CD8-positive, alpha-beta memory T cell (primary cell): Measurements from ENCODE around the gene RAB11B. TPM values are rescaled to one million over a fixed set of nuclear protein-coding genes. Genes with fewer than 3 reads are reported as not detected.

Source experiments
- CTCF ChIA-PET: fragments of 350-600 bp; sonication (Branson Sonifier 250); formaldehyde crosslinking; loops from one replicate; lab custom pipeline; 2021; ENCODE audit warnings: antibody characterized with exemption; lab: Charles Lee
- POLR2A ChIA-PET: fragments of 350-600 bp; sonication (Branson Sonifier 250); formaldehyde crosslinking; loops from one replicate; lab custom pipeline; 2021; ENCODE audit warnings: antibody characterized with exemption; lab: Charles Lee
- DNase-seq, 5 donors: peaks; one replicate each; pipeline versions ENCODE4 v3.0.0 to v3.0.0-alpha.2; 2020 to 2022; ENCODE audit warnings: mixed read lengths in 1 of 5
- H3K27ac ChIP-seq: one replicate; pipeline ENCODE4 v1.7.0; 2013; ENCODE audit warnings: low read depth, mild to moderate bottlenecking, low read length, moderate library complexity
- H3K27me3 ChIP-seq: 2 replicates; pipeline ENCODE4 v1.7.0; 2013; ENCODE audit warnings: low read length, mild to moderate bottlenecking; ENCODE audit not compliant: insufficient read depth, poor library complexity, severe bottlenecking
- H3K36me3 ChIP-seq: 2 replicates; pipeline ENCODE4 v1.7.0; 2013; ENCODE audit warnings: mild to moderate bottlenecking, low read length, moderate library complexity; ENCODE audit not compliant: insufficient read depth
- H3K4me1 ChIP-seq: 2 replicates; pipeline ENCODE4 v1.7.0; 2013; ENCODE audit warnings: mild to moderate bottlenecking, low read length, moderate library complexity; ENCODE audit not compliant: insufficient read depth
- H3K4me3 ChIP-seq: 2 replicates; pipeline ENCODE4 v1.7.0; 2013; ENCODE audit warnings: mild to moderate bottlenecking, low read length
- H3K9me3 ChIP-seq: 2 replicates; pipeline ENCODE4 v1.7.0; 2013; ENCODE audit warnings: mild to moderate bottlenecking, low read length
- H3K27ac Mint-ChIP-seq, 8 donors: one replicate each; pipeline ENCODE4 v1.8.0; 2020 to 2021; ENCODE audit warnings: mixed read lengths in 8 of 8, mild to moderate bottlenecking in 6 of 8, inconsistent platforms in 3 of 8, moderate library complexity in 3 of 8
- H3K27me3 Mint-ChIP-seq, 2 donors: one replicate each; pipeline ENCODE4 v1.8.0; 2020 to 2021; ENCODE audit warnings: mixed read lengths in 2 of 2, mild to moderate bottlenecking in 1 of 2, moderate library complexity in 1 of 2
- H3K36me3 Mint-ChIP-seq, 3 donors: one replicate each; pipeline ENCODE4 v1.8.0; 2020 to 2021; ENCODE audit warnings: mixed read lengths in 3 of 3, inconsistent platforms in 1 of 3, mild to moderate bottlenecking in 1 of 3
- H3K4me1 Mint-ChIP-seq, 3 donors: one replicate each; pipeline ENCODE4 v1.8.0; 2020 to 2021; ENCODE audit warnings: mixed read lengths in 3 of 3, inconsistent platforms in 1 of 3, mild to moderate bottlenecking in 1 of 3
- H3K4me3 Mint-ChIP-seq, 7 donors: one replicate each; pipeline ENCODE4 v1.8.0; 2020 to 2021; ENCODE audit warnings: mixed read lengths in 7 of 7, mild to moderate bottlenecking in 6 of 7, moderate library complexity in 4 of 7, inconsistent platforms in 2 of 7
- H3K9me3 Mint-ChIP-seq, 5 donors: one replicate each; pipeline ENCODE4 v1.8.0; 2020 to 2022; ENCODE audit warnings: mixed read lengths in 5 of 5, mild to moderate bottlenecking in 3 of 5, moderate library complexity in 2 of 5, inconsistent platforms in 1 of 5
- polyA plus RNA-seq: library from polyadenylated mRNA; unstranded; fragments of 300-500 nt; fragmentation: Illumina TruSeq; gene quantifications from one replicate; pipeline ENCODE4 v1.2.3, GENCODE V29; 2021
- total RNA-seq, 2 experiments: library from RNA; stranded (reverse); gene quantifications; one replicate each; pipeline ENCODE4 v1.2.3, GENCODE V29; 2021

RAB11B gene
- total and polyA plus RNA-seq, 3 experiments from 2014 or later, result 61.7 to 87.4 (median 69.7) TPM

DNA sequence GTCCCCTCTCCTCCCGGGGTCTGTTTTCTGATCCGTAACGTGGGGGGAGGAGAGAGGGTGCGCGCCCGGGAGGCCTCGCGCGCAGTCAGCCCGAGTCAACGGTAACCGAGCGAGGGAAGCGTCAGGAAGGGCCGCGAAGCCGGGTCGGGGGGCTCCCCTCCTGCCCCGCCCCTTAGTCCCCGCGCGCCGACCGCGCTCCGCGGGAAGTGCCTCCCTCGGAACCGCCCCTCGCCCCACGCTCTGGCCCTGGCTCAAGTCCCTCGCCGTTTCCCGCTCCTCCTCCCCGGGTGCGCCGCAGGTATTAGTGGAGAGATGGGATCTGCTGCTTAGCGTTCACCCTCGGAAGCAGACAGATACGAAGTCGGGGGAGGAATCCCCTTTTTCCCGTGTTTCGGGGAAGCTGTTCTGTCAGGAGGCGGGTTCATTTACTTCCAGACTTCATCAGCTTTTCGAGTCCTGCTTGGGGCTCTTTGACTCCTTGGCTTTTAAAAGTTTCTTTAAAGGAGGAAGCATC, 55.4 kb downstream of the RAB11B start:
- Mint-ChIP-seq H3K4me1 (peaks cover 45 to 56% (median 54%) of the 10 kb centered on the region in 3 donors), H3K27me3 (no peaks in the 10 kb centered on the region), H3K36me3 (peaks cover 0 to 40% (median 9%) of the 10 kb centered on the region in 3 donors), H3K4me3 (peak overlapping the region; percentile 84 to 100 (median 93)), H3K27ac (peak overlapping the region; percentile 51 to 98 (median 90)), H3K9me3 (no peaks in the 10 kb centered on the region)
- Histone ChIP-seq H3K4me1 (peaks cover 44% of the 10 kb centered on the region), H3K27me3 (no peaks in the 10 kb centered on the region), H3K9me3 (no peaks in the 10 kb centered on the region), H3K36me3 (peaks cover 7% of the 10 kb centered on the region), H3K4me3 (peak overlapping the region; percentile 83), H3K27ac (peak overlapping the region; percentile 96)
- ChIA-PET CTCF (interaction anchor here (0.8 to 1.7 kb wide), 6 partner anchors 33 to 135 kb away, joined by 3 to 6 read pairs (median 3); partner anchors contain the start of gene MARCHF2), POLR2A (interaction anchor here (1.4 to 3.2 kb wide), 2 partner anchors 16 to 32 kb away, joined by 5 to 16 read pairs; partner anchors contain the start of gene MARCHF2)
- peak; percentile 16 to 63 (median 46) for DNase-seq

- peaks cover 47% of the 10 kb centered on the region for H3K4me1 ChIP-seq
- Mint-ChIP-seq H3K4me3 (peak overlapping the region; percentile 84 to 100 (median 93)), H3K9me3 (no peaks in the 10 kb centered on the region), H3K27me3 (no peaks in the 10 kb centered on the region), H3K27ac (peak overlapping the region; percentile 51 to 98 (median 90)), H3K4me1 (peaks cover 47 to 60% (median 57%) of the 10 kb centered on the region in 3 donors), H3K36me3 (peaks cover 0 to 41% (median 9%) of the 10 kb centered on the region in 3 donors)
- no peaks in the 10 kb centered on the region for H3K27me3 ChIP-seq
- H3K9me3 ChIP-seq, result no peaks in the 10 kb centered on the region
- no peak for DNase-seq
- peak overlapping the region; percentile 96 for H3K27ac ChIP-seq
- H3K4me3 ChIP-seq, result peak overlapping the region; percentile 83
- POLR2A ChIA-PET, result interaction anchor here (0.5 to 3.2 kb wide), 4 partner anchors 16 to 136 kb away, joined by 3 to 16 read pairs (median 4); partner anchors contain the start of genes MARCHF2 and ZNF414
- CTCF ChIA-PET, result interaction anchor here (0.8 to 2.1 kb wide), 7 partner anchors 10 to 135 kb away, joined by 3 to 6 read pairs (median 3); partner anchors contain the start of gene MARCHF2
- peaks cover 7% of the 10 kb centered on the region for H3K36me3 ChIP-seq
Observed at GRCh38 chr19:8446061-8446709, 56.0 kb downstream of the RAB11B start.

DNA sequence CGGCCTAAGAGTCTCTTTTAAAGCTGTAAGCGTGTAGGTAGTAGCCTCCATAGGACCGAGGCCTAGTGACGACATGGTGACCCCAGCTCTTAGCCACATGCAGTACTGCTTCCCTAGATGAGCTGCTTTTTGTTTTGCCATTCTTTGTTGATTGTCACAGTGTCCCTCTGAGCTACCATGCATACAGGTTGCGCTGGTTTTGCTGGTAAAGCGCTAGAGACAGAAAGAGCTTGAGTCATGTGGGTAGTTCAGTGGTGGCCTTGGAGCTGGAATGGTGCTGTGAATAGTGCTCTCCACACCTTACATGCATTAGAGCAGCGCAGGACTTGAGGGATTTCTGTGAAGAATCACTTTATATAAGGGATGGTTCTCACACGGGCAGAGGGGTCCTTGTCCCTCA, 59.7 kb downstream of the RAB11B start:
- no peak for DNase-seq
- Histone ChIP-seq H3K9me3 (no peaks in the 10 kb centered on the region), H3K4me1 (peaks cover 83% of the 10 kb centered on the region), H3K27ac (no peak overlapping the region), H3K27me3 (no peaks in the 10 kb centered on the region), H3K36me3 (peaks cover 22% of the 10 kb centered on the region), H3K4me3 (no peak overlapping the region)
- peaks cover 73 to 90% (median 83%) of the 10 kb centered on the region in 3 donors for H3K4me1 Mint-ChIP-seq
- no peaks in the 10 kb centered on the region for H3K27me3 Mint-ChIP-seq
- POLR2A ChIA-PET, result no interaction called here
- CTCF ChIA-PET, result interaction anchor here (0.6 to 4.5 kb wide), 3 partner anchors 9 to 130 kb away, joined by 3 to 20 read pairs (median 3); no protein-coding TSS in a partner anchor
- H3K4me3 Mint-ChIP-seq, result peak overlapping the region; percentile 3 to 80 (median 50)
- peaks cover 0 to 67% (median 11%) of the 10 kb centered on the region in 3 donors for H3K36me3 Mint-ChIP-seq
- peak overlapping the region in 5 of 8 donors; percentile 14 to 82 (median 71) for H3K27ac Mint-ChIP-seq
- no peaks in the 10 kb centered on the region for H3K9me3 Mint-ChIP-seq

- H3K4me3 ChIP-seq, result peak overlapping the region; percentile 9
- H3K36me3 ChIP-seq, result peaks cover 35% of the 10 kb centered on the region
- no peaks in the 10 kb centered on the region for H3K27me3 ChIP-seq
- DNase-seq, result no peak
- Mint-ChIP-seq H3K9me3 (no peaks in the 10 kb centered on the region), H3K27ac (peak overlapping the region in 7 of 8 donors; percentile 10 to 79 (median 68)), H3K4me3 (peak overlapping the region; percentile 8 to 83 (median 54)), H3K27me3 (no peaks in the 10 kb centered on the region), H3K4me1 (peaks cover 80 to 95% (median 88%) of the 10 kb centered on the region in 3 donors), H3K36me3 (peaks cover 0 to 72% (median 12%) of the 10 kb centered on the region in 3 donors)
- H3K9me3 ChIP-seq, result no peaks in the 10 kb centered on the region
- POLR2A ChIA-PET, result no interaction called here
- H3K4me1 ChIP-seq, result peaks cover 78% of the 10 kb centered on the region
- CTCF ChIA-PET, result interaction anchor here (4.5 kb wide), 1 partner anchor 128 kb away, joined by 20 read pairs; no protein-coding TSS in a partner anchor
- no peak overlapping the region for H3K27ac ChIP-seq
Observed at GRCh38 chr19:8451377-8451776, 61.2 kb downstream of the RAB11B start.

DNA sequence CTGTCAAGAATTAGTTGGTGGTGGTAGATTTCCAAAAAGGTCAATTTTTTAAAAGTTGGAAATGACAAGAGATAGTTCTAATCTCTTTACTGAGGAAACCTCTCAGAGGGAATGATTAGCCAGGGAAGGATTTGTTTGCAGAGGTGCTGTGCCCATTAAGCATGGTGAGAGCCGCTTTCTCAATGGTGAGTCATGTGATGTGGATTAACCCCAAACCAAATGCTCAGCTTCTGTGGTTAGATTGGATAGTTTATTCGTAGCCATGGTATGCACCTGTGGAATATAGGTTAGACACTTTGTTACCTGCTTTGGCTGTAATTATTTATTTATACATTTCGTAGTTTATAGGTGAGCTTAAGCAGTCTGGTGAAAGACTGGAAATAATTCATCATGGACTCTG, 61.7 kb downstream of the RAB11B start:
- Histone ChIP-seq H3K9me3 (no peaks in the 10 kb centered on the region), H3K27ac (no peak overlapping the region), H3K4me1 (peaks cover 73% of the 10 kb centered on the region), H3K4me3 (no peak overlapping the region), H3K36me3 (peaks cover 35% of the 10 kb centered on the region), H3K27me3 (no peaks in the 10 kb centered on the region)
- Mint-ChIP-seq H3K27me3 (no peaks in the 10 kb centered on the region), H3K4me1 (peaks cover 80 to 95% (median 89%) of the 10 kb centered on the region in 3 donors), H3K36me3 (peaks cover 0 to 72% (median 15%) of the 10 kb centered on the region in 3 donors), H3K9me3 (no peaks in the 10 kb centered on the region), H3K4me3 (peak overlapping the region in 6 of 7 donors; percentile 29 to 63 (median 56)), H3K27ac (peak overlapping the region in 7 of 8 donors; percentile 9 to 70 (median 63))
- POLR2A ChIA-PET, result no interaction called here
- CTCF ChIA-PET, result interaction anchor here (4.5 kb wide), 1 partner anchor 128 kb away, joined by 20 read pairs; no protein-coding TSS in a partner anchor
- no peak for DNase-seq

GRCh38 chr19:8452446-8453123, 62.4 kb downstream of the RAB11B start:
- Histone ChIP-seq H3K27ac (no peak overlapping the region), H3K4me1 (peaks cover 67% of the 10 kb centered on the region), H3K4me3 (no peak overlapping the region), H3K27me3 (no peaks in the 10 kb centered on the region), H3K9me3 (no peaks in the 10 kb centered on the region), H3K36me3 (peaks cover 33% of the 10 kb centered on the region)
- Mint-ChIP-seq H3K27ac (peak overlapping the region in 7 of 8 donors; percentile 9 to 76 (median 63)), H3K4me3 (peak overlapping the region in 6 of 7 donors; percentile 12 to 79 (median 58)), H3K4me1 (peaks cover 79 to 95% (median 89%) of the 10 kb centered on the region in 3 donors), H3K36me3 (peaks cover 0 to 74% (median 11%) of the 10 kb centered on the region in 3 donors), H3K9me3 (no peaks in the 10 kb centered on the region), H3K27me3 (no peaks in the 10 kb centered on the region)
- no peak for DNase-seq
- POLR2A ChIA-PET, result no interaction called here
- CTCF ChIA-PET, result no interaction called here

DNA sequence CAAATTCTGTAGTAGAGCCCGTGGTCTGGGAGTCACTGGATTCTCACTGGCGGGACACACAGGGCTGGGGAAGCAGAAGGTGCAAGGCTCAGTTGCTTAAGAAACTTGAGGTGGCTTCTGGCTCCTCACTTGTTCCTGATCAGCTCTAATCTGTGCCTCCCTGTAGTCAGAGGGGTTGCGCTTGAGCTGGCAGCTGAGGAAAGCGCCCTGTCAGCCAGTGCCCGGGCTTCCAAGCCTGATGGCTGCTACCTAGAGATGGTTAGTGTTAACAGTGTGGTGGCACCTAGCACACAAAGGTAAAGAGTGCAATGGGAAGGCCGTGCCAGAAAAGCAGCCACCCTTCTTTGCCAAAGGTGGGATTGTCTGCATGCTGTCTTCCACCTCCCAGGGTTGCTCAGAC, 63.5 kb downstream of the RAB11B start:
- POLR2A ChIA-PET, result no interaction called here
- peak overlapping the region in 1 of 8 donors; percentile 72 for H3K27ac Mint-ChIP-seq
- CTCF ChIA-PET, result no interaction called here
- peaks cover 0 to 79% (median 11%) of the 10 kb centered on the region in 3 donors for H3K36me3 Mint-ChIP-seq
- H3K4me1 Mint-ChIP-seq, result peaks cover 83 to 96% (median 90%) of the 10 kb centered on the region in 3 donors
- Histone ChIP-seq H3K27me3 (no peaks in the 10 kb centered on the region), H3K4me3 (no peak overlapping the region), H3K27ac (no peak overlapping the region), H3K9me3 (no peaks in the 10 kb centered on the region), H3K4me1 (peaks cover 65% of the 10 kb centered on the region), H3K36me3 (peaks cover 33% of the 10 kb centered on the region)
- peak overlapping the region in 4 of 7 donors; percentile 20 to 67 (median 50) for H3K4me3 Mint-ChIP-seq
- DNase-seq, result no peak
- no peaks in the 10 kb centered on the region for H3K9me3 Mint-ChIP-seq
- no peaks in the 10 kb centered on the region for H3K27me3 Mint-ChIP-seq
